ENCODE results near the gene TNFAIP3. TPM values are rescaled to one million over a fixed set of nuclear protein-coding genes. Genes with fewer than 3 reads are reported as not detected.

TNFAIP3 gene
- polyA plus RNA-seq, 3 donors: 35.5 to 273 (median 38.4) TPM

GRCh38 chr6:137880746-137881521 is 13.9 kb downstream of the TNFAIP3 start:
- Histone ChIP-seq H3K9ac (ENCODE audit: insufficient read depth, low read length, poor library complexity, severe bottlenecking) (no peak overlapping the region), H3K27ac (ENCODE audit: low read depth in 1 of 2, low read length in 2 of 2) (peak overlapping the region; percentile 0 to 7), H3K4me1 (ENCODE audit: control insufficient read depth in 1 of 2, insufficient read depth in 2 of 2, low read length in 2 of 2) (peaks cover 41 to 60% of the 10 kb centered on the region in 2 donors), H3K4me3 (replicated peaks in 1 of 3; ENCODE audit: low read depth in 2 of 3, low read length in 3 of 3) (no peak overlapping the region), H4K20me1 (ENCODE audit: insufficient read depth, low read length) (peaks cover 56% of the 10 kb centered on the region), H2AFZ (ENCODE audit: insufficient read depth, low read depth, low read length, poor library complexity, severe bottlenecking) (no peak overlapping the region), H3K79me2 (ENCODE audit: insufficient read depth, low read length) (peaks cover 26% of the 10 kb centered on the region), H3K27me3 (ENCODE audit: control insufficient read depth in 2 of 2, insufficient read depth in 2 of 2, low read length in 2 of 2) (no peaks in the 10 kb centered on the region), H3K36me3 (replicated peaks in 1 of 2; ENCODE audit: control insufficient read depth in 1 of 2, insufficient read depth in 2 of 2, low read length in 2 of 2) (peaks cover 63 to 68% of the 10 kb centered on the region in 2 donors), H3K4me2 (replicated peaks; ENCODE audit: extremely low read depth, low read length, poor library complexity, severe bottlenecking) (no peak overlapping the region), H3K9me3 (replicated peaks in 1 of 2; ENCODE audit: control insufficient read depth in 1 of 2, insufficient read depth in 1 of 2, low read length in 2 of 2) (no peaks in the 10 kb centered on the region)
- Mint-ChIP-seq H3K27ac (peak overlapping the region in 5 of 7 donors; percentile 66 to 85 (median 79)), H3K4me3 (no peak overlapping the region), H3K36me3 (peaks cover 64 to 79% of the 10 kb centered on the region in 2 donors), H3K4me1 (peaks cover 47% of the 10 kb centered on the region), H3K27me3 (ENCODE audit: low read depth in 3 of 3) (peaks cover 0 to 3% (median 0%) of the 10 kb centered on the region in 3 donors), H3K9me3 (peaks cover 0 to 2% (median 0%) of the 10 kb centered on the region in 7 donors)
- WGBS (ENCODE audit: insufficient coverage): 93% methylated on average over 18 of the region's 21 CpGs
- no peak for DNase-seq
- intact Hi-C loops (cut with micrococcal nuclease): no loop called here
- TF ChIP-seq, protein P1, sequence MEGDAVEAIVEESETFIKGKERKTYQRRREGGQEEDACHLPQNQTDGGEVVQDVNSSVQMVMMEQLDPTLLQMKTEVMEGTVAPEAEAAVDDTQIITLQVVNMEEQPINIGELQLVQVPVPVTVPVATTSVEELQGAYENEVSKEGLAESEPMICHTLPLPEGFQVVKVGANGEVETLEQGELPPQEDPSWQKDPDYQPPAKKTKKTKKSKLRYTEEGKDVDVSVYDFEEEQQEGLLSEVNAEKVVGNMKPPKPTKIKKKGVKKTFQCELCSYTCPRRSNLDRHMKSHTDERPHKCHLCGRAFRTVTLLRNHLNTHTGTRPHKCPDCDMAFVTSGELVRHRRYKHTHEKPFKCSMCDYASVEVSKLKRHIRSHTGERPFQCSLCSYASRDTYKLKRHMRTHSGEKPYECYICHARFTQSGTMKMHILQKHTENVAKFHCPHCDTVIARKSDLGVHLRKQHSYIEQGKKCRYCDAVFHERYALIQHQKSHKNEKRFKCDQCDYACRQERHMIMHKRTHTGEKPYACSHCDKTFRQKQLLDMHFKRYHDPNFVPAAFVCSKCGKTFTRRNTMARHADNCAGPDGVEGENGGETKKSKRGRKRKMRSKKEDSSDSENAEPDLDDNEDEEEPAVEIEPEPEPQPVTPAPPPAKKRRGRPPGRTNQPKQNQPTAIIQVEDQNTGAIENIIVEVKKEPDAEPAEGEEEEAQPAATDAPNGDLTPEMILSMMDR (IDR thresholded peaks at IDR 0.05): no peak

DNA sequence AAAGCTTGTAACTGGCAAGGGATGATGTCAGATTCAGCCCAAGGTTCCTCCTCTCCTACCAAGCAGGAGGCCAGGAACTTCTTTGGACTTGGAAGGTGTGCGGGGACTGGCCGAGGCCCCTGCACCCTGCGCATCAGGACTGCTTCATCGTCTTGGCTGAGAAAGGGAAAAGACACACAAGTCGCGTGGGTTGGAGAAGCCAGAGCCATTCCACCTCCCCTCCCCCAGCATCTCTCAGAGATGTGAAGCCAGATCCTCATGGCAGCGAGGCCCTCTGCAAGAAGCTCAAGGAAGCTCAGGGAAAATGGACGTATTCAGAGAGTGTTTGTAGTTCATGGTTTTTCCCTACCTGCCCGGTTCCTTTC is 14.4 kb downstream of the TNFAIP3 start:
- peak overlapping the region; percentile 10 to 85 (median 76) for H3K27ac Mint-ChIP-seq
- no peak overlapping the region for H2AFZ ChIP-seq (ENCODE audit: insufficient read depth, low read depth, low read length, poor library complexity, severe bottlenecking)
- peaks cover 47% of the 10 kb centered on the region for H3K4me1 Mint-ChIP-seq
- peaks cover 53% of the 10 kb centered on the region for H4K20me1 ChIP-seq (ENCODE audit: insufficient read depth, low read length)
- H3K36me3 ChIP-seq (replicated peaks in 1 of 2; ENCODE audit: control insufficient read depth in 1 of 2, insufficient read depth in 2 of 2, low read length in 2 of 2): peaks cover 57 to 62% of the 10 kb centered on the region in 2 donors
- no peak overlapping the region for H3K9ac ChIP-seq (ENCODE audit: insufficient read depth, low read length, poor library complexity, severe bottlenecking)
- peaks cover 26% of the 10 kb centered on the region for H3K79me2 ChIP-seq (ENCODE audit: insufficient read depth, low read length)
- H3K27me3 Mint-ChIP-seq (ENCODE audit: low read depth in 3 of 3): peaks cover 0 to 3% (median 0%) of the 10 kb centered on the region in 3 donors
- DNase-seq: no peak
- 96% methylated on average over 4 of the region's 9 CpGs for WGBS (ENCODE audit: insufficient coverage)
- H3K4me2 ChIP-seq (replicated peaks; ENCODE audit: extremely low read depth, low read length, poor library complexity, severe bottlenecking): no peak overlapping the region
- H3K4me3 ChIP-seq (replicated peaks in 1 of 3; ENCODE audit: low read depth in 2 of 3, low read length in 3 of 3): no peak overlapping the region
- H3K9me3 ChIP-seq (replicated peaks in 1 of 2; ENCODE audit: control insufficient read depth in 1 of 2, insufficient read depth in 1 of 2, low read length in 2 of 2): no peaks in the 10 kb centered on the region
- TF ChIP-seq, protein P1 (IDR thresholded peaks at IDR 0.05): no peak
- H3K27ac ChIP-seq (ENCODE audit: low read depth in 1 of 2, low read length in 2 of 2): peak overlapping the region; percentile 0 to 7
- peaks cover 41 to 60% of the 10 kb centered on the region in 2 donors for H3K4me1 ChIP-seq (ENCODE audit: control insufficient read depth in 1 of 2, insufficient read depth in 2 of 2, low read length in 2 of 2)
- no peaks in the 10 kb centered on the region for H3K27me3 ChIP-seq (ENCODE audit: control insufficient read depth in 2 of 2, insufficient read depth in 2 of 2, low read length in 2 of 2)
- H3K36me3 Mint-ChIP-seq: peaks cover 59 to 75% of the 10 kb centered on the region in 2 donors
- H3K4me3 Mint-ChIP-seq: no peak overlapping the region
- peaks cover 0 to 8% (median 2%) of the 10 kb centered on the region in 7 donors for H3K9me3 Mint-ChIP-seq
- intact Hi-C loops (cut with micrococcal nuclease): no loop called here
